OCI-LY1 (cell line): ENCODE data around the gene PHF8.

Experiments
- H2AFZ ChIP-seq: fragments of 200-600 bp; sonication (generic), shearing (Covaris generic); 2 replicates; pipeline ENCODE4 v1.6.0; 2014; ENCODE audit warnings: antibody characterized with exemption, mild to moderate bottlenecking, low read length
- H3F3A ChIP-seq: fragments of 200-600 bp; sonication (generic), shearing (Covaris generic); 2 replicates; pipeline ENCODE4 v1.6.0; 2014; ENCODE audit warnings: mild to moderate bottlenecking, antibody characterized with exemption, low read length, moderate library complexity; ENCODE audit not compliant: insufficient read depth
- H3K27ac ChIP-seq: fragments of 200-600 bp; sonication (generic); 2 replicates; pipeline ENCODE4 v1.5.1; 2014; ENCODE audit warnings: low read length, mixed run types, mild to moderate bottlenecking, low read depth; ENCODE audit not compliant: poor library complexity, severe bottlenecking
- H3K27me3 ChIP-seq: fragments of 200-600 bp; sonication (generic); 2 replicates; pipeline ENCODE4 v1.6.0; 2014; ENCODE audit warnings: antibody characterized with exemption, mild to moderate bottlenecking, low read length, moderate library complexity; ENCODE audit not compliant: insufficient read depth
- H3K36me3 ChIP-seq: fragments of 200-600 bp; sonication (generic); 2 replicates; pipeline ENCODE4 v1.6.1; 2014; ENCODE audit warnings: mild to moderate bottlenecking, antibody characterized with exemption, low read length, moderate library complexity, mixed read lengths; ENCODE audit not compliant: insufficient read depth
- H3K4me1 ChIP-seq: fragments of 200-600 bp; sonication (generic); 2 replicates; pipeline ENCODE4 v1.5.1; 2014; ENCODE audit warnings: mild to moderate bottlenecking, low read length, moderate library complexity; ENCODE audit not compliant: insufficient read depth, severe bottlenecking
- H3K4me2 ChIP-seq: fragments of 200-600 bp; sonication (generic), shearing (Covaris generic); 2 replicates; pipeline ENCODE4 v1.6.1; 2014; ENCODE audit warnings: low read length
- H3K4me3 ChIP-seq: fragments of 200-600 bp; sonication (generic); 2 replicates; pipeline ENCODE4 v1.5.1; 2014; ENCODE audit warnings: low read length, low read depth, mild to moderate bottlenecking, mixed read lengths; ENCODE audit not compliant: poor library complexity, severe bottlenecking
- H3K79me2 ChIP-seq: fragments of 200-600 bp; shearing (Covaris generic); 2 replicates; pipeline ENCODE4 v1.6.1; 2016; ENCODE audit warnings: mixed run types, low read length, mixed read lengths; ENCODE audit not compliant: insufficient read depth
- H3K9ac ChIP-seq: fragments of 200-600 bp; sonication (generic), shearing (Covaris generic); 2 replicates; pipeline ENCODE4 v1.6.1; 2014; ENCODE audit warnings: mild to moderate bottlenecking, low read length, mixed read lengths
- H3K9me2 ChIP-seq: fragments of 200-600 bp; sonication (generic), shearing (Covaris generic); 2 replicates; pipeline ENCODE4 v1.6.1; 2014; ENCODE audit warnings: low read depth, mild to moderate bottlenecking, low read length, mixed read lengths
- H3K9me3 ChIP-seq: fragments of 200-600 bp; shearing (Covaris generic); 2 replicates; pipeline ENCODE4 v1.6.1; 2014; ENCODE audit warnings: low read length, mixed read lengths
- H4K20me1 ChIP-seq: fragments of 200-600 bp; sonication (generic), shearing (Covaris generic); 2 replicates; pipeline ENCODE4 v1.6.0; 2016; ENCODE audit warnings: mild to moderate bottlenecking, low read length; ENCODE audit not compliant: insufficient read depth
- CTCF ChIP-seq: fragments of 200-600 bp; sonication (generic), shearing (Covaris generic); IDR thresholded peaks from 2 replicates; pipeline ENCODE4 v1.5.1; 2017; ENCODE audit warnings: mild to moderate bottlenecking, antibody characterized with exemption, low read length, moderate library complexity, mixed read lengths
- EZH2 ChIP-seq: fragments of 200-600 bp; sonication (generic), shearing (Covaris generic); IDR thresholded peaks from 2 replicates; pipeline ENCODE4 v1.8.0; 2017; ENCODE audit warnings: borderline replicate concordance, mixed run types, mild to moderate bottlenecking, antibody characterized with exemption, low read length, moderate library complexity, mixed read lengths

Gene PHF8

GRCh38 chrX:53930515-53931380 lies 113.5 kb downstream of the PHF8 start:
- Histone ChIP-seq H3K4me2 (no peak overlapping the region), H3K79me2 (no peaks in the 10 kb centered on the region), H3F3A (no peaks in the 10 kb centered on the region), H3K9ac (no peak overlapping the region), H3K36me3 (no peaks in the 10 kb centered on the region), H3K27me3 (no peaks in the 10 kb centered on the region), H3K4me1 (no peaks in the 10 kb centered on the region), H3K9me2 (no peaks in the 10 kb centered on the region), H3K27ac (no peak overlapping the region), H3K4me3 (no peak overlapping the region), H2AFZ (no peak overlapping the region), H4K20me1 (no peaks in the 10 kb centered on the region), H3K9me3 (no peaks in the 10 kb centered on the region)
- no peak for TF ChIP-seq EZH2
- no peak for TF ChIP-seq CTCF

GRCh38 chrX:53926030-53926429 lies 118.2 kb downstream of the PHF8 start:
- no peaks in the 10 kb centered on the region for H4K20me1 ChIP-seq
- no peaks in the 10 kb centered on the region for H3K27me3 ChIP-seq
- no peaks in the 10 kb centered on the region for H3K4me1 ChIP-seq
- no peak overlapping the region for H2AFZ ChIP-seq
- H3K4me2 ChIP-seq: no peak overlapping the region
- H3K9me3 ChIP-seq: no peaks in the 10 kb centered on the region
- TF ChIP-seq CTCF (no peak), EZH2 (no peak)
- no peaks in the 10 kb centered on the region for H3K79me2 ChIP-seq
- no peaks in the 10 kb centered on the region for H3K9me2 ChIP-seq
- H3K36me3 ChIP-seq: no peaks in the 10 kb centered on the region
- no peak overlapping the region for H3K9ac ChIP-seq
- no peak overlapping the region for H3K27ac ChIP-seq
- H3F3A ChIP-seq: no peaks in the 10 kb centered on the region
- H3K4me3 ChIP-seq: no peak overlapping the region

GRCh38 chrX:53918702-53919101 lies 125.6 kb downstream of the PHF8 start:
- H3K79me2 ChIP-seq: no peaks in the 10 kb centered on the region
- H3K36me3 ChIP-seq: no peaks in the 10 kb centered on the region
- no peaks in the 10 kb centered on the region for H3K4me1 ChIP-seq
- no peak overlapping the region for H3K9ac ChIP-seq
- no peaks in the 10 kb centered on the region for H3F3A ChIP-seq
- H2AFZ ChIP-seq: no peak overlapping the region
- H3K27ac ChIP-seq: no peak overlapping the region
- no peaks in the 10 kb centered on the region for H3K9me2 ChIP-seq
- no peak overlapping the region for H3K4me2 ChIP-seq
- H3K4me3 ChIP-seq: no peak overlapping the region
- no peaks in the 10 kb centered on the region for H3K9me3 ChIP-seq
- no peaks in the 10 kb centered on the region for H3K27me3 ChIP-seq
- TF ChIP-seq CTCF: no peak
- TF ChIP-seq EZH2: no peak
- no peaks in the 10 kb centered on the region for H4K20me1 ChIP-seq
